CD4-positive, alpha-beta T cell treated with Interferon alpha-2 for 1 hour (primary cell): ENCODE measurements around the gene DNASE1L1.

Experiments used
- DNase-seq, 2 donors: peaks; one replicate each; pipeline ENCODE4 v3.0.0-alpha.2; 2020 to 2022

The DNASE1L1 gene

DNA sequence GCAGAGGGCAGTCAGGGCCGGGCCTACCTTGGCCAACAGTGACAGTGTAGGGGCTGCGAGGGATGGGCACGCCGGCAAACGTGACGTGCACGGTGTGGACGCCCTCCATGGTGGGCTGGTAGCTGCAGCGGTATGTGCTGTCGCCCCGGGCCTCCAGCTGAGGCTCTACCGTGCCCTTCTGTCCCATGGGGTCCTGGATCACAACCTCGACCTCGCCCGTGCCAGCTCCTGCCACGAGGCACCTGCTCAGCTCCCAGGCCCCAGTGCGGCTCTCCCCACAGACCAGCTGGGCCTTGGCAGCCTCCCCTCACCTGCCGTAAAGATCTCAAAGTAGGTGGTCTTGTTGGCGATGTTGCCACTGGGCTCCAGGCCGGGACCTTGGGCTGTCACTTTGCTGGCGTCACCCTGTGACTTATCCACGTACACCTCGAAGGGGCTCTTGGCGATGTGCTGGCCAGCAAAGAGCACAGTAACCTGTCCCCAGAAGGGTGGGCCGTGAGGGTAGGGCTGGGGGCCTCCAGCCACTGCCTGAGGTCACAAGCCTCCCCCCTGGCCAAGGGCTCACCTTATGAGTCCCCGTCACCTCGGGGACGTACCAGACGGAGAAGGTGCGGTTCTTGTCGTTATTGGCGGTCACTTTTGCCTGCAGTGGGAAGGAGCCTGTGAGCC is 42.9 kb downstream of the DNASE1L1 start:
- DNase-seq: no peak

DNA sequence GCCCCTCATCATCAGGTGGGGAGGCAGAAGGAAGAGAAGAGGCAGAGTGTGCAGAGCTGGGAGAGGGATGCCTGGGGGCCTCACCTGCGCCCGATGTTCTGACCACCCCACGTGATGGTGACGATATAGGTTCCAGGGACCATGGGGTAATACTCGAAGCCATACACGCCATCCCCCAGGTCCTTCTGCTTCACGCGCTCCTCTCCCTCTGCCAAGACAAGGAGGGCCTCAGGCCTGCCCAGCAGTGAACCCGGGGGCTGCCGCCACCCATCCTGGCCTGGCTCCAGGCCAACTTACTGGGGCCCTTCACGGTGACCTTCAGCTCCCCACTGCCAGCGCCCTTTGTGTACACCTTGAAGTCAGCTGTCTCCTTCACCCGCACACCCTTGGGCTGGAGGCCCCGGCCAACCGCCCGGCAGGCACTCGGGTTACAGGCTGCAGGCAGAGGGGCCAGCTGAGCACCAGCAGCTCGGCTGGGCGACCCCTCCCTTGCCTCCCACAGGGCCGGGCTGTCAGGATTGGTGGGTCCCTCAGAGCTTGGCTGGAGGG is 43.9 kb downstream of the DNASE1L1 start:
- no peak for DNase-seq

GRCh38 chrX:154363706-154364439 is 45.2 kb downstream of the DNASE1L1 start:
- DNase-seq: no peak

- DNase-seq: no peak
These were observed 46.8 kb downstream of the DNASE1L1 start for GRCh38 chrX:154362085-154362742.

GRCh38 chrX:154360155-154360713 is 48.8 kb downstream of the DNASE1L1 start:
- DNase-seq: no peak

DNA sequence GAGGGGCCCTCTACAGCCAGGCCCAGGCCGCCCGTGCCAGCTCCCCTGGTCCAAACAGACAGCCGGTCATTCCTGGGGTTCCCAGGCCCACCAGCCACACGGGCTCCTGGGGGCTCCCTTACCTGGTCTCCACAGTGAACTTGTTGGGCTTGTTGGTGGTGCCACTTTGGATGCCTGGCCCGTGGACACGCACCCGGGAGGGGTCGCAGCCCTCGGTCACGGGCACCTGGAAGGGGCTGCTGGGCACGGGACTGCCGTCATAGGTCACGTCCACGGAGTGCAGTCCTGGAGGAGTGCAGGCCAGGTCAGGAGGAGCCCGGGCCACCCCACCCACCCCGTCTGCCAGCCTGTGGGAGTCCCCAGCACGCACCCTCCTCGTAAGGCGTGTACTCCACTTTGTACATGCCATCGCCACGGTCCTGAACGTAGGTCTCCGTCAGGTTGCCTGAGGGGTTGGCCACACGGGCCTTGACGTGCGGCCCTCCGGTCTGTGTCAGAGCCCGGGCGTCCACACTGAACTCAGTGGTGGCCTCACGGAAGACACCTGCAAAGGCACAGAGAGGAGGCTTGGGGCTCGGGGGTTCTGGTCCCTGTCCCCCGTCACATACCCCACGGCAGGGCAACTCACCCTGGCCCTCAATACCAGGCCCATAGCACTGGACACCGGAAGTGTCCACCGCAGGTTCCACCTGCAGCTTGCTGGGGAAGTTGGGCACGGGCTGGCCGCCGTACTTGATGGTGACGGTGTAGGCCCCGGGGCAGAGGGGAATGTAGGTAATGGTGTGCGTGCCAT is 49.5 kb downstream of the DNASE1L1 start:
- DNase-seq: no peak

- no peak for DNase-seq
These were observed 50.2 kb downstream of the DNASE1L1 start for GRCh38 chrX:154358829-154359228.

DNA sequence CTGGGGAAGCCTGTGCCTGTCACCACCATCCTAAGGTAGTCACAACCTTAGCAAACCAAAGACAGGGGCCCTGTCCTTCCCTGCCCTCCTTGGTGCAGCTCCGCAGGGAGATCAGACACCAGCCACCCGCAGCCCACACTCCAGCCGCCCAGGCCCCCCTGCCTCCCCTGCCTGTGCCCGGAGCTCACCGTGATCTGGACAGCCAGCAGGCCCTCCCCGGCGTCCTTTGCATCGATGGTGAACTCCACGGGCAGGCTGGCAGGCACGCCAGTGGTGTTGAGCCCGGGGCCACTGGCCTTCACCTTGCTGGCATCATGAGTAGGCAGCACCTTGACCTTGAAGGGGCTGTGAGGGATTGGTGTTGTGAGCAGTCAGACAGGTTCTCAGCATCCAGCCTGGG is 51.0 kb downstream of the DNASE1L1 start:
- no peak for DNase-seq

DNA sequence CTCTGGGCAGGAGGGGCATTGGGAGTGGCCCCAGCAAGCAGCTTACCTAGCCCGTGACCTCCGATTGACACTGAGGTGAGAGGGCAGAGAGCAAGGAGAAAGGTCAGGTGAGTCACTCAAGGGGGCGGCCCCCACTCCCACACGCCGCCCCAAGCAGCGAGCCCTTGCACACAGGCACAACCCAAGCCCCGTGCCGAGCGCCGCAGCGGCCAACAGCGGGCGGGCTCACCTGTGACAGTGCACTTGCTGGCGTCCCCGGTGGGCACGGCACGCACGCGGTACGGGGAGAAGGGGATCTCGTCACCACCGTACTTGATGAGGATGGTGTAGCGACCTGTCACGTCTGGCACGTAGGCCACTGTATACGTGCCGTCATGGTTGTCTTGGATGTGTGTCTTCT is 51.8 kb downstream of the DNASE1L1 start:
- DNase-seq: no peak

GRCh38 chrX:154356596-154356995 is 52.5 kb downstream of the DNASE1L1 start:
- no peak for DNase-seq

DNA sequence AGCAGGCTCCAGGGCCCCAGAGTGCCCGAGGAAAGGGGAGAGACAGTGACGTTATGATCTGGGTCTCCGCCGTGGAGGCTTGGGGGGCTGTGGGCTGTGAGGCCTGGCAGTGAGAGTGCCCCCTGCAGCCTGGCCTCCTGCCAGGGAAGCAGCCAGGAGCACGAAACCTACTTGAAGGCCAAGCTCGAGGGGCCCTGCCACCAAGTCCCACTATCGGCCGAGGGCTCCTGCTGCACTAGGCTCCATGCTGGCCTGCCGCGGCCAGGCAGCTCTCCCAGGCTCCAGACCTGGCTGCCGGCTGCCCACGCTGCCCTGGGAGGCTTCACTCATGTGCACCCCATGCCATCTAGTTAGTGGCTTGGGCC is 53.3 kb downstream of the DNASE1L1 start:
- no peak for DNase-seq

- no peak for DNase-seq
These were observed 53.8 kb downstream of the DNASE1L1 start for GRCh38 chrX:154355094-154355775.

- DNase-seq: no peak
These were observed 54.5 kb downstream of the DNASE1L1 start for GRCh38 chrX:154354516-154354915.

- no peak for DNase-seq
These were observed 55.0 kb downstream of the DNASE1L1 start for GRCh38 chrX:154354013-154354412.

GRCh38 chrX:154353172-154353843 is 55.7 kb downstream of the DNASE1L1 start:
- no peak for DNase-seq

- no peak for DNase-seq
These were observed 56.6 kb downstream of the DNASE1L1 start for GRCh38 chrX:154352466-154352865.

DNA sequence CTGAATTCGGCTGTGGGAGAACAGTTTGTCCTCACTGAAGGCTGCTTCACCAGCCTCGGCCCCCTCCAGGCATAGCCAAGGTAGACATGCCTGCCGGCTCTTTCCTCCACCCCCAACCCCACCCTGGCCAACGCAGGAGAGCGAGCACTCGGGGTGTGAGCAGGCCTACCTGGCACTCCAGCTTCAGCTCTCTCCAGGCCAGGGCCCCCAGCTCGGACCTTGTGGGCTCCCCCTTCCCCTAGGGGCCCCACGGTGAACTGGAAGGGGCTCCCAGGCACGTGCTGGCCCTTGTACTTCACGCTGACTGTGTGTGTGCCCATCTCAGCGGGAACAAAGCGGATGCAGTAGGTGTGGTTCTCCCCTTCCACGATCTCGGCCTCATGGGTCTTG is 57.0 kb downstream of the DNASE1L1 start:
- DNase-seq: no peak
